DND-41 (cell line): ENCODE data around the gene VWA8.

Source experiments
- ATAC-seq: fragments of 200-7000 bp; cut with Tn5 transposase; 3 replicates; pipeline ENCODE4 v1.9.1; 2021; ENCODE audit warnings: low read depth; ENCODE audit not compliant: insufficient read depth
- DNase-seq: peaks from one replicate; pipeline ENCODE4 v3.0.0-alpha.2; 2020
- H2AFZ ChIP-seq: 2 replicates; pipeline ENCODE4 v1.6.0; 2012; ENCODE audit warnings: low read depth, low read length
- H3K27ac ChIP-seq: 2 replicates; pipeline ENCODE4 v1.5.1; 2012; ENCODE audit warnings: low read length, inconsistent platforms
- H3K27me3 ChIP-seq: fragments of 200-600 bp; sonication (generic); 2 replicates; pipeline ENCODE4 v1.6.0; 2012; ENCODE audit warnings: low read length, mild to moderate bottlenecking, inconsistent platforms; ENCODE audit not compliant: insufficient read depth, poor library complexity
- H3K36me3 ChIP-seq: 2 replicates; pipeline ENCODE4 v1.5.1; 2012; ENCODE audit warnings: low read length, inconsistent platforms; ENCODE audit not compliant: insufficient read depth
- H3K4me1 ChIP-seq: 2 replicates; pipeline ENCODE4 v1.5.1; 2012; ENCODE audit warnings: mild to moderate bottlenecking, low read length; ENCODE audit not compliant: insufficient read depth
- H3K4me2 ChIP-seq: 2 replicates; pipeline ENCODE4 v1.6.0; 2012; ENCODE audit warnings: mild to moderate bottlenecking, moderate library complexity, low read length, inconsistent platforms; ENCODE audit not compliant: insufficient read depth
- H3K4me3 ChIP-seq, 2 experiments: fragments of 200-600 bp in 1 of 2; shearing (Covaris generic) in 1 of 2; 2 replicates each; pipeline ENCODE4 v1.5.1; 2012 to 2016; ENCODE audit warnings: inconsistent platforms in 2 of 2, low read length in 2 of 2, mild to moderate bottlenecking in 2 of 2, low read depth in 1 of 2, moderate library complexity in 1 of 2
- H3K79me2 ChIP-seq: 2 replicates; pipeline ENCODE4 v1.6.0; 2012; ENCODE audit warnings: low read length, inconsistent platforms; ENCODE audit not compliant: insufficient read depth
- H3K9ac ChIP-seq: 2 replicates; pipeline ENCODE4 v1.6.0; 2012; ENCODE audit warnings: low read depth, mild to moderate bottlenecking, inconsistent platforms, low read length, moderate library complexity
- H3K9me3 ChIP-seq: 2 replicates; pipeline ENCODE4 v1.5.1; 2012; ENCODE audit warnings: low read length, moderate library complexity, mild to moderate bottlenecking, inconsistent platforms; ENCODE audit not compliant: insufficient read depth, severe bottlenecking
- H4K20me1 ChIP-seq: 2 replicates; pipeline ENCODE4 v1.6.0; 2012; ENCODE audit warnings: low read length; ENCODE audit not compliant: insufficient read depth
- CTCF ChIP-seq: IDR thresholded peaks from 2 replicates; pipeline ENCODE4 v1.5.1; 2012; ENCODE audit warnings: borderline replicate concordance, low read length, moderate library complexity, mild to moderate bottlenecking; ENCODE audit not compliant: poor library complexity, severe bottlenecking; ENCODE audit errors: extremely low read depth
- EZH2 ChIP-seq: IDR thresholded peaks from 3 replicates; pipeline ENCODE4 v1.6.1; 2012; ENCODE audit warnings: borderline replicate concordance, low read depth, mild to moderate bottlenecking, moderate library complexity, low read length, inconsistent platforms; ENCODE audit not compliant: severe bottlenecking

Gene VWA8

GRCh38 chr13:41694545-41695301 lies 266.2 kb downstream of the VWA8 start:
- H3K27me3 ChIP-seq = no peaks in the 10 kb centered on the region
- TF ChIP-seq EZH2 (no peak), CTCF (no peak)
- H3K9me3 ChIP-seq = no peaks in the 10 kb centered on the region
- no peaks in the 10 kb centered on the region for H3K79me2 ChIP-seq
- DNase-seq = no peak
- H3K4me1 ChIP-seq = no peaks in the 10 kb centered on the region
- H3K36me3 ChIP-seq = peaks cover 19% of the 10 kb centered on the region; the same call in 1 of the 2 replicates
- H3K4me2 ChIP-seq = no peak overlapping the region
- no peak overlapping the region for H2AFZ ChIP-seq
- H3K9ac ChIP-seq = no peak overlapping the region
- ATAC-seq = no peak
- no peak overlapping the region for H3K4me3 ChIP-seq
- H3K27ac ChIP-seq = no peak overlapping the region
- no peaks in the 10 kb centered on the region for H4K20me1 ChIP-seq

- Histone ChIP-seq H2AFZ (no peak overlapping the region), H3K4me3 (no peak overlapping the region), H3K9ac (no peak overlapping the region)
Observed at GRCh38 chr13:41693434-41693833, 267.5 kb downstream of the VWA8 start.

GRCh38 chr13:41691274-41691673 lies 269.6 kb downstream of the VWA8 start:
- H3K9ac ChIP-seq = no peak overlapping the region
- ATAC-seq (no peak), DNase-seq (no peak)
- H3K9me3 ChIP-seq = no peaks in the 10 kb centered on the region
- TF ChIP-seq EZH2 (no peak), CTCF (no peak)
- H4K20me1 ChIP-seq = no peaks in the 10 kb centered on the region
- H3K79me2 ChIP-seq = no peaks in the 10 kb centered on the region
- no peak overlapping the region for H3K4me3 ChIP-seq
- H3K27me3 ChIP-seq = no peaks in the 10 kb centered on the region
- H3K36me3 ChIP-seq = peaks cover 15% of the 10 kb centered on the region; the same call in 1 of the 2 replicates
- no peaks in the 10 kb centered on the region for H3K4me1 ChIP-seq
- H2AFZ ChIP-seq = no peak overlapping the region
- no peak overlapping the region for H3K4me2 ChIP-seq
- H3K27ac ChIP-seq = no peak overlapping the region

More at GRCh38 chr13:41693434-41693833, 267.5 kb downstream of the VWA8 start:
- peaks cover 11% of the 10 kb centered on the region; the same call in 1 of the 2 replicates for H3K36me3 ChIP-seq
- no peaks in the 10 kb centered on the region for H3K4me1 ChIP-seq
- no peaks in the 10 kb centered on the region for H4K20me1 ChIP-seq
- DNase-seq (no peak), ATAC-seq (no peak)
- no peak overlapping the region for H3K4me2 ChIP-seq
- no peak for TF ChIP-seq EZH2
- TF ChIP-seq CTCF = no peak
- no peaks in the 10 kb centered on the region for H3K9me3 ChIP-seq
- H3K79me2 ChIP-seq = no peaks in the 10 kb centered on the region
- no peak overlapping the region for H3K27ac ChIP-seq
- no peaks in the 10 kb centered on the region for H3K27me3 ChIP-seq
